HepG2 (cell line): ENCODE results near the gene FAM3B. TPM values are rescaled to one million over a fixed set of nuclear protein-coding genes. Genes with fewer than 3 reads are reported as not detected.

Experiments
- PAWR ChIP-seq: sonication (generic); formaldehyde crosslinking; IDR thresholded peaks from 2 replicates; pipeline ENCODE4 v1.4.0; 2020; ENCODE audit warnings: missing genetic modification reagents, mild to moderate bottlenecking, borderline replicate concordance
- PHF21A ChIP-seq: sonication (generic); formaldehyde crosslinking; IDR thresholded peaks from 2 replicates; pipeline ENCODE4 v1.5.0; 2020; ENCODE audit warnings: mild to moderate bottlenecking, missing genetic modification reagents
- SCMH1 ChIP-seq: sonication (generic); formaldehyde crosslinking; IDR thresholded peaks from 2 replicates; pipeline ENCODE4 v1.9.0; 2021; ENCODE audit warnings: missing genetic modification reagents, mild to moderate bottlenecking, borderline replicate concordance
- TAF15 ChIP-seq: fragments of 200-400 bp; formaldehyde crosslinking; IDR thresholded peaks from one replicate; pipeline ENCODE4 v1.6.1; 2018; ENCODE audit warnings: mild to moderate bottlenecking, low read depth, low read length; ENCODE audit not compliant: poor library complexity, severe bottlenecking
- ZNF383 ChIP-seq: sonication (generic); formaldehyde crosslinking; IDR thresholded peaks from 2 replicates; pipeline ENCODE4 v1.4.0; 2020; ENCODE audit warnings: missing genetic modification reagents, mild to moderate bottlenecking, borderline replicate concordance
- ZNF572 ChIP-seq: sonication (generic); formaldehyde crosslinking; IDR thresholded peaks from 2 replicates; pipeline ENCODE4 v1.5.1; 2020; ENCODE audit warnings: mild to moderate bottlenecking, missing genetic modification reagents
- polyA plus RNA-seq, 8 experiments: library from polyadenylated mRNA; depleted of rRNA in 3 of 8; stranded (reverse) in 7 of 8; unstranded in 1 of 8; fragments of >200 nt; fragmentation: Illumina TruSeq in 4 of 8; extraction: Trizol in 4 of 8; gene quantifications; 2 replicates each; pipeline versions ENCODE4 v1.2.1 to v1.2.3, GENCODE V29; 2011 to 2016; ENCODE audit warnings: low read depth in 4 of 8, missing spikeins in 1 of 8, mixed read lengths in 1 of 8; ENCODE audit not compliant: insufficient read depth in 1 of 8
- total RNA-seq, 5 experiments: library from RNA; depleted of rRNA; stranded (reverse); fragments of >200 nt; fragmentation: Illumina TruSeq; extraction: Trizol; gene quantifications; 2 replicates each; pipeline ENCODE4 v1.2.3, GENCODE V29; 2016; ENCODE audit warnings: low read depth in 1 of 5
- TF ChIP-seq, protein P1 (sequence below): sonication (generic); formaldehyde crosslinking; IDR thresholded peaks from 2 replicates; pipeline ENCODE4 v1.5.1; 2020; ENCODE audit warnings: missing genetic modification reagents, mild to moderate bottlenecking, borderline replicate concordance
- TF ChIP-seq, protein P2 (sequence below): sonication (generic); formaldehyde crosslinking; IDR thresholded peaks from 2 replicates; pipeline ENCODE4 v1.8.0; 2022; ENCODE audit warnings: mild to moderate bottlenecking, missing genetic modification reagents; ENCODE audit not compliant: insufficient replicate concordance
- TF ChIP-seq, protein P3 (sequence below): sonication (generic); formaldehyde crosslinking; IDR thresholded peaks from 2 replicates; pipeline ENCODE4 v1.8.1; 2022; ENCODE audit warnings: mild to moderate bottlenecking, missing genetic modification reagents

The FAM3B gene
- total and polyA plus RNA-seq, 2 of the 13 experiments (the other 11 are each of a cell fraction or from before 2014, with no cell fraction given), result 46.5 to 62.0 TPM

DNA sequence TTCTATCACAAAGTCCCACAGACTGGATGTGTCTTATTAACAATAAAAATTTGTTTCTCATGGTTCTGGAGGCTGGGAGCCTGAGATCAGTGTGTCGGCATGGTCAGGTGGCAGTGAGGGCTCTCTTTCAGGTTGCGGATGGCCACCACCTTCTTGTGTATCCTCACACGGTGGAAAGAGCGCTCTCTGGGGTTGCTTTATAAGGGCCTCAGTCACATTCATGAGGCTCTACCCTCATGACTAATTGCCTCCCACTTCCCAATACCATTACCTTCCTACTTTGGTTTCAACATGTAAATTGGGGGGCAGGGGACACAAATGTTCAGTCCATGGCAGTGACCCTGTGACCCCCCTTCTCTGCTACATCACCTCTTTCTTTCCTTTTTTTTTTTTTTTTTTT, 88.7 kb downstream of the FAM3B start (continued):
- no peak for TF ChIP-seq ZNF383 (CRISPR knock-in tag)
- TF ChIP-seq, protein P1, sequence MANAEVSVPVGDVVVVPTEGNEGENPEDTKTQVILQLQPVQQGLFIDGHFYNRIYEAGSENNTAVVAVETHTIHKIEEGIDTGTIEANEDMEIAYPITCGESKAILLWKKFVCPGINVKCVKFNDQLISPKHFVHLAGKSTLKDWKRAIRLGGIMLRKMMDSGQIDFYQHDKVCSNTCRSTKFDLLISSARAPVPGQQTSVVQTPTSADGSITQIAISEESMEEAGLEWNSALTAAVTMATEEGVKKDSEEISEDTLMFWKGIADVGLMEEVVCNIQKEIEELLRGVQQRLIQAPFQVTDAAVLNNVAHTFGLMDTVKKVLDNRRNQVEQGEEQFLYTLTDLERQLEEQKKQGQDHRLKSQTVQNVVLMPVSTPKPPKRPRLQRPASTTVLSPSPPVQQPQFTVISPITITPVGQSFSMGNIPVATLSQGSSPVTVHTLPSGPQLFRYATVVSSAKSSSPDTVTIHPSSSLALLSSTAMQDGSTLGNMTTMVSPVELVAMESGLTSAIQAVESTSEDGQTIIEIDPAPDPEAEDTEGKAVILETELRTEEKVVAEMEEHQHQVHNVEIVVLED (CRISPR knock-in tag), result no peak
- TF ChIP-seq TAF15, result no peak
- TF ChIP-seq SCMH1 (CRISPR knock-in tag), result no peak
- TF ChIP-seq PAWR, result no peak
- TF ChIP-seq, protein P2, sequence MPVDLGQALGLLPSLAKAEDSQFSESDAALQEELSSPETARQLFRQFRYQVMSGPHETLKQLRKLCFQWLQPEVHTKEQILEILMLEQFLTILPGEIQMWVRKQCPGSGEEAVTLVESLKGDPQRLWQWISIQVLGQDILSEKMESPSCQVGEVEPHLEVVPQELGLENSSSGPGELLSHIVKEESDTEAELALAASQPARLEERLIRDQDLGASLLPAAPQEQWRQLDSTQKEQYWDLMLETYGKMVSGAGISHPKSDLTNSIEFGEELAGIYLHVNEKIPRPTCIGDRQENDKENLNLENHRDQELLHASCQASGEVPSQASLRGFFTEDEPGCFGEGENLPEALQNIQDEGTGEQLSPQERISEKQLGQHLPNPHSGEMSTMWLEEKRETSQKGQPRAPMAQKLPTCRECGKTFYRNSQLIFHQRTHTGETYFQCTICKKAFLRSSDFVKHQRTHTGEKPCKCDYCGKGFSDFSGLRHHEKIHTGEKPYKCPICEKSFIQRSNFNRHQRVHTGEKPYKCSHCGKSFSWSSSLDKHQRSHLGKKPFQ (CRISPR knock-in tag), result no peak
- no peak for TF ChIP-seq ZNF572 (CRISPR knock-in tag)
- no peak for TF ChIP-seq PHF21A (CRISPR knock-in tag)
- TF ChIP-seq, protein P3, sequence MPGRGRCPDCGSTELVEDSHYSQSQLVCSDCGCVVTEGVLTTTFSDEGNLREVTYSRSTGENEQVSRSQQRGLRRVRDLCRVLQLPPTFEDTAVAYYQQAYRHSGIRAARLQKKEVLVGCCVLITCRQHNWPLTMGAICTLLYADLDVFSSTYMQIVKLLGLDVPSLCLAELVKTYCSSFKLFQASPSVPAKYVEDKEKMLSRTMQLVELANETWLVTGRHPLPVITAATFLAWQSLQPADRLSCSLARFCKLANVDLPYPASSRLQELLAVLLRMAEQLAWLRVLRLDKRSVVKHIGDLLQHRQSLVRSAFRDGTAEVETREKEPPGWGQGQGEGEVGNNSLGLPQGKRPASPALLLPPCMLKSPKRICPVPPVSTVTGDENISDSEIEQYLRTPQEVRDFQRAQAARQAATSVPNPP (CRISPR knock-in tag), result no peak
